B cell (primary cell): Measurements from ENCODE around the gene STX2. TPM values are rescaled to one million over a fixed set of nuclear protein-coding genes. Genes with fewer than 3 reads are reported as not detected.

Experiments
- ATAC-seq: fragments of 200-7000 bp; cut with Tn5 transposase; one replicate; pipeline ENCODE4 v1.10.0; 2021; ENCODE audit warnings: low read depth, mild to moderate bottlenecking, moderate number of reproducible peaks, moderate library complexity
- CTCF ChIA-PET: fragments of 350-600 bp; sonication (Branson Sonifier 250); formaldehyde crosslinking; loops from one replicate; lab custom pipeline; 2021; ENCODE audit warnings: antibody characterized with exemption, inconsistent platforms; lab: Charles Lee
- POLR2A ChIA-PET: fragments of 350-600 bp; sonication (Branson Sonifier 250); formaldehyde crosslinking; loops from one replicate; lab custom pipeline; 2021; ENCODE audit warnings: antibody characterized with exemption; lab: Charles Lee
- DNase-seq: peaks from one replicate; pipeline ENCODE4 v3.0.0; 2013
- H2AFZ ChIP-seq: 2 replicates; pipeline ENCODE4 v1.6.1; 2012; ENCODE audit warnings: mild to moderate bottlenecking, low read depth, low read length; ENCODE audit not compliant: insufficient read depth, poor library complexity, severe bottlenecking
- H3K27ac ChIP-seq, 2 donors: 1 replicate in 1 of 2; 2 replicates in 1 of 2; pipeline ENCODE4 v1.5.1; 2012 to 2013; ENCODE audit warnings: low read length in 2 of 2, mild to moderate bottlenecking in 2 of 2, moderate library complexity in 1 of 2
- H3K27me3 ChIP-seq, 4 experiments: fragments of 200-600 bp in 1 of 4; sonication (generic) in 1 of 4; replicated peaks in 1 of 4; 1 replicate in 2 of 4; 2 replicates in 2 of 4; pipeline versions ENCODE4 v1.6.1 to v1.7.0; 2013 to 2016; ENCODE audit warnings: low read length in 3 of 4, mild to moderate bottlenecking in 2 of 4, mixed read lengths in 1 of 4, moderate library complexity in 1 of 4; ENCODE audit not compliant: insufficient read depth in 4 of 4, control insufficient read depth in 3 of 4; ENCODE audit errors: control extremely low read depth in 1 of 4
- H3K36me3 ChIP-seq, 2 experiments: replicated peaks in 1 of 2; 1 replicate in 1 of 2; 2 replicates in 1 of 2; pipeline versions ENCODE4 v1.6.1 to v1.7.1; 2013; ENCODE audit warnings: low read length in 1 of 2; ENCODE audit not compliant: insufficient read depth in 2 of 2, control insufficient read depth in 1 of 2; ENCODE audit errors: control extremely low read depth in 1 of 2, extremely low read depth in 1 of 2
- H3K4me1 ChIP-seq, 2 donors: fragments of 200-600 bp in 1 of 2; sonication (generic) in 1 of 2; 1 replicate in 1 of 2; 2 replicates in 1 of 2; pipeline versions ENCODE4 v1.5.1 to v1.6.1; 2013 to 2017; ENCODE audit warnings: low read length in 2 of 2; ENCODE audit not compliant: control insufficient read depth in 2 of 2, insufficient read depth in 2 of 2
- H3K4me2 ChIP-seq: replicated peaks from 2 replicates; pipeline ENCODE3; 2012; ENCODE audit warnings: mild to moderate bottlenecking, low read depth, low read length; ENCODE audit not compliant: poor library complexity, severe bottlenecking
- H3K4me3 ChIP-seq, 5 experiments: fragments of 200-600 bp in 1 of 5; sonication (generic) in 1 of 5; 1 replicate in 3 of 5; 2 replicates in 2 of 5; pipeline versions ENCODE4 v1.5.1 to v1.7.0; 2011 to 2016; ENCODE audit warnings: low read length in 4 of 5, mild to moderate bottlenecking in 4 of 5, low read depth in 2 of 5, control low read depth in 1 of 5, moderate library complexity in 1 of 5; ENCODE audit not compliant: insufficient read depth in 1 of 5; ENCODE audit errors: control extremely low read depth in 1 of 5, extremely low read depth in 1 of 5
- H3K79me2 ChIP-seq: fragments of 200-600 bp; sonication (generic); one replicate; pipeline ENCODE4 v1.6.0; 2016; ENCODE audit warnings: low read length; ENCODE audit not compliant: control insufficient read depth, insufficient read depth
- H3K9ac ChIP-seq: fragments of 200-600 bp; sonication (generic); 2 replicates; pipeline ENCODE4 v1.6.1; 2017; ENCODE audit warnings: mild to moderate bottlenecking, low read length, moderate library complexity
- H3K9me3 ChIP-seq, 3 donors: one replicate each; pipeline versions ENCODE4 v1.6.1 to v1.7.1; 2013; ENCODE audit warnings: low read length in 2 of 3; ENCODE audit not compliant: control insufficient read depth in 2 of 3, insufficient read depth in 1 of 3; ENCODE audit errors: control extremely low read depth in 1 of 3
- H4K20me1 ChIP-seq: 2 replicates; pipeline ENCODE4 v1.6.0; 2012; ENCODE audit warnings: mild to moderate bottlenecking, low read length; ENCODE audit not compliant: insufficient read depth, control insufficient read depth, poor library complexity, severe bottlenecking
- H3K27ac Mint-ChIP-seq: one replicate; pipeline ENCODE4 v1.8.0; 2021; ENCODE audit warnings: mixed read lengths
- H3K27me3 Mint-ChIP-seq: one replicate; pipeline ENCODE4 v1.8.0; 2021; ENCODE audit warnings: mixed read lengths
- H3K4me1 Mint-ChIP-seq: one replicate; pipeline ENCODE4 v1.8.0; 2021; ENCODE audit warnings: mixed read lengths
- H3K4me3 Mint-ChIP-seq: one replicate; pipeline ENCODE4 v1.8.0; 2021; ENCODE audit warnings: mixed read lengths
- H3K9me3 Mint-ChIP-seq: one replicate; pipeline ENCODE4 v1.8.0; 2022; ENCODE audit warnings: mixed read lengths; ENCODE audit not compliant: insufficient read depth
- EZH2 ChIP-seq: IDR thresholded peaks from 2 replicates; pipeline ENCODE4 v1.6.1; 2012; ENCODE audit warnings: borderline replicate concordance, low read depth, mild to moderate bottlenecking, moderate library complexity, low read length; ENCODE audit not compliant: insufficient read depth, poor library complexity, severe bottlenecking
- WGBS: methylation state at CpG from one replicate; pipeline ENCODE4 v1.1.5; 2013; ENCODE audit warnings: missing lambda C conversion rate; ENCODE audit not compliant: insufficient coverage; 5-methylcytosine and 5-hydroxymethylcytosine counted together
- intact Hi-C: fragments of 100-400 bp; cut with micrococcal nuclease; formaldehyde crosslinking; loops from one replicate; pipeline ENCODE4 v1.10.0; 2022
- polyA plus RNA-seq: library from polyadenylated mRNA; depleted of rRNA; stranded (reverse); fragments of >200 nt; gene quantifications from 2 replicates; pipeline ENCODE4 v1.2.3, GENCODE V29; 2012
- total RNA-seq, 2 donors: library from RNA; stranded (reverse); fragments of 120-200 nt in 1 of 2; gene quantifications; 1 replicate in 1 of 2; 2 replicates in 1 of 2; pipeline versions ENCODE4 v1.2.3 to v1.2.4, GENCODE V29; 2013 to 2022
- TF ChIP-seq, protein P1 (sequence below): fragments of 200-600 bp; IDR thresholded peaks from one replicate; pipeline ENCODE4 v1.8.0; 2022; ENCODE audit warnings: antibody characterized with exemption, mild to moderate bottlenecking

The STX2 gene
- total and polyA plus RNA-seq, 2 donors (not counting 1 experiment from before 2014, with no cell fraction given), result 12.7 to 19.8 TPM

DNA sequence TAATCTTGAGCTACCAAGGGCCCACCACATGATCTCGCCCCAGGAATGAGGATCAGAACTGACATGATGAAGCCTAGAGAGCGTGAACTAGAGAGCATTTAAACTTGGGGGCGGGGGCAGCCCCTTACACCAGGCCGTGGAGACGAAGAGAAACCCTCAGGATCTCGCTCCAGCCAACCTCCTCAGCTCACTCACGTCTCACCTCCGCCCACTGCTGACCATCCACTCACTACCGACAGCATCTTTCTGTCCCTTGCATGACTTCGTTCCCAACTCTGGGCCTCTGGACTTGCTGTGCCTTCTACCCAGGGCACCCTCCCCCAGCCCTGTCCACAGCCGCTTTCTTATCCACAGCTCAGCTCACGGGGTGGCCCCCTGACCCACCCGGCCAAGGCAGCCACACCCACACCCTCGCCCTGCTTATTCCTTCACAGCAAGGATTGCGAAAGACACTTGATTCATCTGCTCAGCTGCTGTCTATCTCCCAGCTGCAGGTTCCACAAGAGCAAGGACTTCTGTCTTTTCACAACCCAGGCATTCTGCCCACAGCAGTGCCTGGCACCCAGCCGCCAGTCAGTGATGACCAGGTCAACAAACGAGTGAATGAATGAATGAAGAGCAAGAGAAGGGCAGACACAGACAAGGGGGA is 6.4 kb downstream of the STX2 start:
- H3K4me1 Mint-ChIP-seq, result peaks cover 19% of the 10 kb centered on the region
- intact Hi-C loops, result no loop called here
- H3K27ac Mint-ChIP-seq, result no peak overlapping the region
- TF ChIP-seq, protein P1, sequence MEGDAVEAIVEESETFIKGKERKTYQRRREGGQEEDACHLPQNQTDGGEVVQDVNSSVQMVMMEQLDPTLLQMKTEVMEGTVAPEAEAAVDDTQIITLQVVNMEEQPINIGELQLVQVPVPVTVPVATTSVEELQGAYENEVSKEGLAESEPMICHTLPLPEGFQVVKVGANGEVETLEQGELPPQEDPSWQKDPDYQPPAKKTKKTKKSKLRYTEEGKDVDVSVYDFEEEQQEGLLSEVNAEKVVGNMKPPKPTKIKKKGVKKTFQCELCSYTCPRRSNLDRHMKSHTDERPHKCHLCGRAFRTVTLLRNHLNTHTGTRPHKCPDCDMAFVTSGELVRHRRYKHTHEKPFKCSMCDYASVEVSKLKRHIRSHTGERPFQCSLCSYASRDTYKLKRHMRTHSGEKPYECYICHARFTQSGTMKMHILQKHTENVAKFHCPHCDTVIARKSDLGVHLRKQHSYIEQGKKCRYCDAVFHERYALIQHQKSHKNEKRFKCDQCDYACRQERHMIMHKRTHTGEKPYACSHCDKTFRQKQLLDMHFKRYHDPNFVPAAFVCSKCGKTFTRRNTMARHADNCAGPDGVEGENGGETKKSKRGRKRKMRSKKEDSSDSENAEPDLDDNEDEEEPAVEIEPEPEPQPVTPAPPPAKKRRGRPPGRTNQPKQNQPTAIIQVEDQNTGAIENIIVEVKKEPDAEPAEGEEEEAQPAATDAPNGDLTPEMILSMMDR, result no peak
- no peak for TF ChIP-seq EZH2
- peaks cover 16% of the 10 kb centered on the region for H3K79me2 ChIP-seq
- DNase-seq (no peak), ATAC-seq (no peak)
- ChIA-PET CTCF (no interaction called here), POLR2A (no interaction called here)
- H3K4me3 ChIP-seq, result no peak overlapping the region
- no peaks in the 10 kb centered on the region for H3K36me3 ChIP-seq
- no peaks in the 10 kb centered on the region for H3K27me3 Mint-ChIP-seq
- H3K9me3 Mint-ChIP-seq, result no peaks in the 10 kb centered on the region
- H3K4me1 ChIP-seq, result peaks cover 0 to 5% of the 10 kb centered on the region in 2 donors
- WGBS, result 92% methylated on average over 17 of the region's 17 CpGs
- no peak overlapping the region for H3K4me3 Mint-ChIP-seq
- H3K27me3 ChIP-seq, result no peaks in the 10 kb centered on the region
- H2AFZ ChIP-seq, result no peak overlapping the region
- no peaks in the 10 kb centered on the region for H3K9me3 ChIP-seq
- no peaks in the 10 kb centered on the region for H4K20me1 ChIP-seq
- H3K27ac ChIP-seq, result no peak overlapping the region
- no peak overlapping the region for H3K4me2 ChIP-seq
- H3K9ac ChIP-seq, result no peak overlapping the region

- ChIA-PET CTCF (no interaction called here), POLR2A (no interaction called here)
- Histone ChIP-seq H3K79me2 (peaks cover 16% of the 10 kb centered on the region), H3K36me3 (no peaks in the 10 kb centered on the region), H3K9me3 (no peaks in the 10 kb centered on the region), H4K20me1 (no peaks in the 10 kb centered on the region), H3K27me3 (no peaks in the 10 kb centered on the region), H3K4me1 (peaks cover 0 to 5% of the 10 kb centered on the region in 2 donors), H3K4me3 (no peak overlapping the region), H2AFZ (no peak overlapping the region), H3K27ac (no peak overlapping the region), H3K9ac (no peak overlapping the region), H3K4me2 (no peak overlapping the region)
- H3K4me1 Mint-ChIP-seq, result peaks cover 21% of the 10 kb centered on the region
- intact Hi-C loops, result no loop called here
- no peaks in the 10 kb centered on the region for H3K27me3 Mint-ChIP-seq
- H3K9me3 Mint-ChIP-seq, result no peaks in the 10 kb centered on the region
- no peak for TF ChIP-seq EZH2
- TF ChIP-seq, protein P1, result no peak
- H3K27ac Mint-ChIP-seq, result no peak overlapping the region
- DNase-seq (no peak), ATAC-seq (no peak)
- 83% methylated on average over 2 of the region's 5 CpGs for WGBS
- H3K4me3 Mint-ChIP-seq, result no peak overlapping the region
These were observed 7.1 kb downstream of the STX2 start for GRCh38 chr12:130831876-130832405.
